A549 (cell line): ENCODE measurements around the gene KLHDC3. TPM values are rescaled to one million over a fixed set of nuclear protein-coding genes. Genes with fewer than 3 reads are reported as not detected.

Source experiments
- ATAC-seq, 2 experiments: fragments of 200-7000 bp in 1 of 2; fragments of >200 bp in 1 of 2; cut with Nextera tagmentation in 1 of 2; cut with Tn5 transposase in 1 of 2; 3 replicates each; pipeline versions ENCODE4 v1.8.0 to v1.9.1; 2018 to 2020; ENCODE audit warnings: mild to moderate bottlenecking in 1 of 2, moderate library complexity in 1 of 2
- CTCF ChIA-PET: fragments of 300-600 bp; sonication (Branson Sonifier 250); formaldehyde crosslinking; extraction: SDS; loops from one replicate; lab custom pipeline; 2021; ENCODE audit warnings: antibody characterized with exemption, inconsistent platforms; lab: Yijun Ruan, JAX
- POLR2A ChIA-PET: fragments of 350-600 bp; formaldehyde crosslinking; extraction: SDS; loops from one replicate; lab custom pipeline; 2021; ENCODE audit warnings: antibody characterized with exemption, inconsistent platforms; lab: Yijun Ruan, JAX
- DNase-seq, 2 experiments: peaks; one replicate each; pipeline versions ENCODE4 v3.0.0 to v3.0.0-alpha.2; 2011 to 2016; ENCODE audit warnings: low read depth in 1 of 2, low spot score in 1 of 2
- FAIRE-seq: peaks from 2 replicates; lab custom pipeline; 2011; peaks lifted over from hg19 to GRCh38; lab: Jason Lieb, UNC
- H3K27ac ChIP-seq, 2 experiments: fragments of >200 bp; sonication (Bioruptor Twin); formaldehyde crosslinking; 3 replicates each; pipeline ENCODE4 v1.5.1; 2016 to 2017
- H3K4me1 ChIP-seq: fragments of >200 bp; sonication (Bioruptor Twin); formaldehyde crosslinking; 3 replicates; pipeline ENCODE4 v1.6.1; 2016
- H3K4me2 ChIP-seq: fragments of >200 bp; sonication (Bioruptor Twin); formaldehyde crosslinking; 3 replicates; pipeline ENCODE4 v1.6.1; 2016
- H3K4me3 ChIP-seq: fragments of >200 bp; sonication (Bioruptor Twin); formaldehyde crosslinking; 3 replicates; pipeline ENCODE4 v1.5.1; 2016
- H3K9me3 ChIP-seq: fragments of >200 bp; sonication (Bioruptor Twin); formaldehyde crosslinking; 3 replicates; pipeline ENCODE4 v1.6.1; 2016
- BHLHE40 ChIP-seq: IDR thresholded peaks from 2 replicates; pipeline ENCODE4 v1.6.1; 2012; ENCODE audit warnings: low read depth, low read length, inconsistent platforms
- CBX2 ChIP-seq: fragments of 200-600 bp; sonication (generic); IDR thresholded peaks from 2 replicates; pipeline ENCODE4 v1.6.1; 2016; ENCODE audit warnings: low read depth, mild to moderate bottlenecking, borderline replicate concordance
- CHD2 ChIP-seq: fragments of 150-350 bp; IDR thresholded peaks from 2 replicates; pipeline ENCODE4 v1.6.1; 2014; ENCODE audit warnings: low read length; ENCODE audit not compliant: partially characterized antibody
- EHF ChIP-seq: fragments of 250-450 bp; sonication (Bioruptor Pico); IDR thresholded peaks from 2 replicates; pipeline ENCODE4 v1.5.0; 2020; ENCODE audit warnings: mild to moderate bottlenecking
- FOSB ChIP-seq: fragments of 250-450 bp; sonication (Bioruptor Pico); IDR thresholded peaks from 2 replicates; pipeline ENCODE4 v1.5.0; 2020; ENCODE audit warnings: mild to moderate bottlenecking, moderate library complexity
- FOXS1 ChIP-seq: fragments of 250-450 bp; sonication (Bioruptor Pico); IDR thresholded peaks from 2 replicates; pipeline ENCODE4 v1.5.0; 2020; ENCODE audit warnings: mild to moderate bottlenecking, moderate library complexity
- GATA3 ChIP-seq: IDR thresholded peaks from 2 replicates; pipeline ENCODE4 v1.6.1; 2012; ENCODE audit warnings: borderline replicate concordance
- HEYL ChIP-seq: fragments of 250-450 bp; sonication (Bioruptor Pico); IDR thresholded peaks from 2 replicates; pipeline ENCODE4 v1.8.0; 2021; ENCODE audit warnings: mild to moderate bottlenecking, moderate library complexity
- HOXA7 ChIP-seq: fragments of 250-450 bp; sonication (Bioruptor Pico); IDR thresholded peaks from 2 replicates; pipeline ENCODE4 v1.5.0; 2020; ENCODE audit warnings: mild to moderate bottlenecking, moderate library complexity
- HOXB5 ChIP-seq: fragments of 250-450 bp; sonication (Bioruptor Pico); IDR thresholded peaks from 2 replicates; pipeline ENCODE4 v1.5.0; 2020; ENCODE audit warnings: mild to moderate bottlenecking, moderate library complexity
- NR3C1 ChIP-seq: fragments of >200 bp; sonication (Bioruptor Twin); formaldehyde crosslinking; IDR thresholded peaks from 3 replicates; pipeline ENCODE4 v1.6.1; 2017
- RAD21 ChIP-seq, 2 experiments: fragments of >200 bp in 1 of 2; sonication (Bioruptor Twin) in 1 of 2; formaldehyde crosslinking in 1 of 2; IDR thresholded peaks in 1 of 2; conservative IDR thresholded peaks in 1 of 2; 2 replicates in 1 of 2; 3 replicates in 1 of 2; pipeline ENCODE4 v1.6.1; 2012 to 2018; ENCODE audit warnings: inconsistent platforms in 1 of 2
- RARB ChIP-seq: fragments of 250-450 bp; sonication (Bioruptor Pico); IDR thresholded peaks from 2 replicates; pipeline ENCODE4 v1.8.0; 2021; ENCODE audit warnings: mild to moderate bottlenecking, moderate library complexity
- RFX5 ChIP-seq: fragments of 450-650 bp; IDR thresholded peaks from 2 replicates; pipeline ENCODE4 v1.7.1; 2014; ENCODE audit warnings: antibody characterized with exemption, mild to moderate bottlenecking, moderate library complexity
- SMC3 ChIP-seq: fragments of >200 bp; sonication (Bioruptor Twin); formaldehyde crosslinking; IDR thresholded peaks from 3 replicates; pipeline ENCODE4 v1.6.1; 2018; ENCODE audit warnings: inconsistent platforms
- SREBF2 ChIP-seq: fragments of 450-650 bp; IDR thresholded peaks from 2 replicates; pipeline ENCODE4 v1.6.1; 2014; ENCODE audit warnings: mild to moderate bottlenecking, moderate library complexity
- TP53 ChIP-seq: fragments of 250-450 bp; sonication (Bioruptor Pico); IDR thresholded peaks from 2 replicates; pipeline ENCODE4 v1.5.0; 2021; ENCODE audit warnings: mild to moderate bottlenecking, moderate library complexity
- ZNF302 ChIP-seq: fragments of 250-450 bp; sonication (Bioruptor Pico); IDR thresholded peaks from 2 replicates; pipeline ENCODE4 v1.9.0; 2021; ENCODE audit warnings: inconsistent platforms, mild to moderate bottlenecking, moderate library complexity
- WGBS: methylation state at CpG from one replicate; pipeline ENCODE4 v1.1.6; 2017; ENCODE audit errors: missing lambda C conversion rate; 5-methylcytosine and 5-hydroxymethylcytosine counted together
- polyA plus RNA-seq, 4 experiments: library from polyadenylated mRNA; depleted of rRNA in 3 of 4; stranded (reverse); fragments of >200 nt; fragmentation: RNase III in 1 of 4; extraction: RNeasy Plus Mini Kit Qiagen cat#74134 plus additional on column Dnase treatment in 1 of 4; gene quantifications; 2 replicates in 3 of 4; 3 replicates in 1 of 4; pipeline ENCODE4 v1.2.3, GENCODE V29; 2011 to 2017
- TF ChIP-seq, protein P1 (sequence below): IDR thresholded peaks from 2 replicates; pipeline ENCODE4 v1.6.1; 2012; ENCODE audit warnings: low read depth, borderline replicate concordance
- TF ChIP-seq, protein P2 (sequence below): fragments of 250-450 bp; sonication (Bioruptor Pico); IDR thresholded peaks from 2 replicates; pipeline ENCODE4 v1.5.0; 2021; ENCODE audit warnings: mild to moderate bottlenecking, moderate library complexity, borderline replicate concordance
- TF ChIP-seq, protein P3 (sequence below): fragments of 250-450 bp; sonication (Bioruptor Pico); IDR thresholded peaks from 2 replicates; pipeline ENCODE4 v1.5.0; 2020; ENCODE audit warnings: low read depth, mild to moderate bottlenecking, moderate library complexity
- TF ChIP-seq, protein P4 (sequence below): fragments of >200 bp; sonication (Bioruptor Twin); formaldehyde crosslinking; IDR thresholded peaks from 3 replicates; pipeline ENCODE4 v1.6.1; 2016
- TF ChIP-seq, protein P5 (sequence below): fragments of 150-350 bp; IDR thresholded peaks from 2 replicates; pipeline ENCODE4 v1.6.1; 2014; ENCODE audit warnings: low read depth, mild to moderate bottlenecking, low read length

Gene KLHDC3
- polyA plus RNA-seq, 2 of the 4 experiments (the other 2 are of a cell fraction) = 18.8 to 28.0 TPM

DNA sequence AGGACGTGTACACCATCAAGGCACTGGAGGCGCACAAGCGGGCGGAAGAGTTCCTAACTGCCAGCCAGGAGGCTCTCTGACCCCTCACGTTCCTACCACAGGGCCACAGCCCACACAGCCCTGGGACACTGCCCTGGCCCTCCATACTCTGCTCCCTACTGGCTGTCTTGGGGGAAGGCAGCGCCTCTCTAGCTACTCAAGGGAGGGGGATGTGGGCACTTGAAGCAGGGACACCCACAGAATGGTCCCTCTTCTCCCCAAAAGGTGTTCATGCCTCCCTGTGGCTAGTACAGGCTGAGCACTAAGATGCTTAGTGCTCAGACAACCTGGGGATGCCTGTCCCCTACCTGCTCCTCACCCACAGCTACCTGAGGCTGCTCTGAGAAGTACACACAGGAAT is 2.8 kb upstream of the KLHDC3 start:
- CTCF ChIA-PET = interaction anchor here (0.6 to 7.3 kb wide), 4 partner anchors 12 to 195 kb away, joined by 3 to 69 read pairs (median 10); no protein-coding TSS in a partner anchor
- POLR2A ChIA-PET = interaction anchor here (0.7 to 1.9 kb wide), 2 partner anchors 9 to 27 kb away, joined by 3 to 6 read pairs; partner anchors contain the start of gene PPP2R5D

DNA sequence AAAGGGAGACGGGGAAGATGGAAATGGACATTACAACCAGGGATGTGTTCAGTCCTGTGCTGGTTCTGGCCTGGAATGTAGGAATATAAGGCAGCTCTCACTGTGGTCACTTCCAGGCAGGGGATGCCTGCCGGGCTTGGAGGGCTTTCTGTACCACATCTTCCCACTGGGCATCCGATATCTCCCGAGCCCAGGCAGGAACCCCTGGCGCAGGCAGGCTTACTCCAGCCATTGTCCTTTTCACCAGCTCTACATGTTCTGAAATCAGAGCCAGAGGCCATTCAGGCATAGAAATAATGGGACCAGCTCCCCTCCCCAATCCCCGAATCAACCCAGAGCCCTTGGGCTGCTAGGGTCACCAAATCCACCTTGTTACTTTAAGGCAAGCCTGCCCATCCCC is 1.7 kb upstream of the KLHDC3 start:
- ATAC-seq = no peak
- POLR2A ChIA-PET = interaction anchor here (1.4 to 1.6 kb wide), 2 partner anchors 28 to 41 kb away, joined by 3 read pairs; partner anchors contain the start of genes CUL7 and PPP2R5D
- no peak for DNase-seq
- FAIRE-seq = no peak
- Histone ChIP-seq H3K4me2 (peak overlapping the region; percentile 79), H3K9me3 (no peaks in the 10 kb centered on the region), H3K4me3 (no peak overlapping the region), H3K27ac (no peak overlapping the region), H3K4me1 (peaks cover 13% of the 10 kb centered on the region; the same call in 1 of the 3 replicates)
- CTCF ChIA-PET = interaction anchor here (2.0 kb wide), 1 partner anchor 131 kb away, joined by 11 read pairs; no protein-coding TSS in a partner anchor
- TF ChIP-seq RAD21 (conservative IDR thresholded peaks at IDR 0.05 in 1 of 2, IDR thresholded peaks at IDR 0.05 in 1 of 2) = no peak
- TF ChIP-seq TP53 (CRISPR knock-in tag) = no peak
- TF ChIP-seq, protein P1, sequence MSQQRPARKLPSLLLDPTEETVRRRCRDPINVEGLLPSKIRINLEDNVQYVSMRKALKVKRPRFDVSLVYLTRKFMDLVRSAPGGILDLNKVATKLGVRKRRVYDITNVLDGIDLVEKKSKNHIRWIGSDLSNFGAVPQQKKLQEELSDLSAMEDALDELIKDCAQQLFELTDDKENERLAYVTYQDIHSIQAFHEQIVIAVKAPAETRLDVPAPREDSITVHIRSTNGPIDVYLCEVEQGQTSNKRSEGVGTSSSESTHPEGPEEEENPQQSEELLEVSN = no peak
- TF ChIP-seq, protein P2, sequence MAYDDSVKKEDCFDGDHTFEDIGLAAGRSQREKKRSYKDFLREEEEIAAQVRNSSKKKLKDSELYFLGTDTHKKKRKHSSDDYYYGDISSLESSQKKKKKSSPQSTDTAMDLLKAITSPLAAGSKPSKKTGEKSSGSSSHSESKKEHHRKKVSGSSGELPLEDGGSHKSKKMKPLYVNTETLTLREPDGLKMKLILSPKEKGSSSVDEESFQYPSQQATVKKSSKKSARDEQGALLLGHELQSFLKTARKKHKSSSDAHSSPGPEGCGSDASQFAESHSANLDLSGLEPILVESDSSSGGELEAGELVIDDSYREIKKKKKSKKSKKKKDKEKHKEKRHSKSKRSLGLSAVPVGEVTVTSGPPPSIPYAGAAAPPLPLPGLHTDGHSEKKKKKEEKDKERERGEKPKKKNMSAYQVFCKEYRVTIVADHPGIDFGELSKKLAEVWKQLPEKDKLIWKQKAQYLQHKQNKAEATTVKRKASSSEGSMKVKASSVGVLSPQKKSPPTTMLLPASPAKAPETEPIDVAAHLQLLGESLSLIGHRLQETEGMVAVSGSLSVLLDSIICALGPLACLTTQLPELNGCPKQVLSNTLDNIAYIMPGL (CRISPR knock-in tag) = no peak
- no peak for TF ChIP-seq RARB (CRISPR knock-in tag)
- no peak for TF ChIP-seq HEYL
- TF ChIP-seq RFX5 = no peak
- 94% methylated on average over 6 of the region's 6 CpGs for WGBS

More for the DNA sequence above, 2.8 kb upstream of the KLHDC3 start:
- WGBS = 81% methylated on average over 6 of the region's 6 CpGs
- ATAC-seq = no peak
- H3K4me2 ChIP-seq = no peak overlapping the region
- H3K4me1 ChIP-seq = peaks cover 13% of the 10 kb centered on the region; the same call in 1 of the 3 replicates
- no peak for TF ChIP-seq CBX2
- TF ChIP-seq, protein P3, sequence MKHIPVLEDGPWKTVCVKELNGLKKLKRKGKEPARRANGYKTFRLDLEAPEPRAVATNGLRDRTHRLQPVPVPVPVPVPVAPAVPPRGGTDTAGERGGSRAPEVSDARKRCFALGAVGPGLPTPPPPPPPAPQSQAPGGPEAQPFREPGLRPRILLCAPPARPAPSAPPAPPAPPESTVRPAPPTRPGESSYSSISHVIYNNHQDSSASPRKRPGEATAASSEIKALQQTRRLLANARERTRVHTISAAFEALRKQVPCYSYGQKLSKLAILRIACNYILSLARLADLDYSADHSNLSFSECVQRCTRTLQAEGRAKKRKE = no peak
- no peak for TF ChIP-seq CHD2
- TF ChIP-seq, protein P2 (CRISPR knock-in tag) = no peak
- TF ChIP-seq, protein P4, sequence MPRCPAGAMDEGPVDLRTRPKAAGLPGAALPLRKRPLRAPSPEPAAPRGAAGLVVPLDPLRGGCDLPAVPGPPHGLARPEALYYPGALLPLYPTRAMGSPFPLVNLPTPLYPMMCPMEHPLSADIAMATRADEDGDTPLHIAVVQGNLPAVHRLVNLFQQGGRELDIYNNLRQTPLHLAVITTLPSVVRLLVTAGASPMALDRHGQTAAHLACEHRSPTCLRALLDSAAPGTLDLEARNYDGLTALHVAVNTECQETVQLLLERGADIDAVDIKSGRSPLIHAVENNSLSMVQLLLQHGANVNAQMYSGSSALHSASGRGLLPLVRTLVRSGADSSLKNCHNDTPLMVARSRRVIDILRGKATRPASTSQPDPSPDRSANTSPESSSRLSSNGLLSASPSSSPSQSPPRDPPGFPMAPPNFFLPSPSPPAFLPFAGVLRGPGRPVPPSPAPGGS = no peak
- TF ChIP-seq FOXS1 (CRISPR knock-in tag) = no peak
- TF ChIP-seq, protein P5, sequence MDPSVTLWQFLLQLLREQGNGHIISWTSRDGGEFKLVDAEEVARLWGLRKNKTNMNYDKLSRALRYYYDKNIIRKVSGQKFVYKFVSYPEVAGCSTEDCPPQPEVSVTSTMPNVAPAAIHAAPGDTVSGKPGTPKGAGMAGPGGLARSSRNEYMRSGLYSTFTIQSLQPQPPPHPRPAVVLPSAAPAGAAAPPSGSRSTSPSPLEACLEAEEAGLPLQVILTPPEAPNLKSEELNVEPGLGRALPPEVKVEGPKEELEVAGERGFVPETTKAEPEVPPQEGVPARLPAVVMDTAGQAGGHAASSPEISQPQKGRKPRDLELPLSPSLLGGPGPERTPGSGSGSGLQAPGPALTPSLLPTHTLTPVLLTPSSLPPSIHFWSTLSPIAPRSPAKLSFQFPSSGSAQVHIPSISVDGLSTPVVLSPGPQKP = no peak
- TF ChIP-seq GATA3 = no peak
- no peak for TF ChIP-seq BHLHE40
- no peak for TF ChIP-seq NR3C1
- no peak for TF ChIP-seq EHF (CRISPR knock-in tag)
- TF ChIP-seq FOSB = no peak
- no peak for TF ChIP-seq SMC3
- no peak for TF ChIP-seq HOXB5 (CRISPR knock-in tag)
- TF ChIP-seq RAD21 (conservative IDR thresholded peaks at IDR 0.05 in 1 of 2, IDR thresholded peaks at IDR 0.05 in 1 of 2) = no peak
- TF ChIP-seq RARB (CRISPR knock-in tag) = no peak
- no peak for TF ChIP-seq HOXA7 (CRISPR knock-in tag)
- TF ChIP-seq, protein P1 = no peak
- TF ChIP-seq ZNF302 (CRISPR knock-in tag) = no peak
- TF ChIP-seq SREBF2 = no peak
- H3K9me3 ChIP-seq = no peaks in the 10 kb centered on the region
- no peak for DNase-seq
- no peak overlapping the region for H3K4me3 ChIP-seq
- no peak for FAIRE-seq
- H3K27ac ChIP-seq = no peak overlapping the region
